ENCODE measurements around the gene STAP1.

STAP1 gene

DNA sequence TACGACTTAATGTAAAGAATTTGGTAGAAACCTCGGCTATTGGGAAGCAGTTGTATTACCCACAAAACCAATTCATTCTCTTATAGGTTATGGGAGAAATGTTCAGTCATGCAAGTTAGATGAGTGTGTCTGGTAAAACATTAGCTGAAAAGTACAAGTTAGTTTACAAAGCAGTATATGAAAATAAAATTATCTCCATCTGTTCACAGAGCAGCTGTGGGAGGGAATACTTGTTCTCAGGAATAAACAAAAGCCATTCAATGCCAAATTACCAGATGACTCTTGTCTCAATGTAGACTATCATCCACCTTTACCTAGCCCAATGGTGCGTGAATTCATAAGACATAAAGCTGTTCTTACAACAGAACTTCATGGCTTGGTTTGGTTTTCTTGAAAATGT lies 28.6 kb downstream of the STAP1 start:
- TF ChIP-seq SUZ12 (IDR thresholded peaks at IDR 0.05; ENCODE audit: extremely low read depth, insufficient read depth, insufficient read length) = no peak
- TF ChIP-seq YY1 (IDR thresholded peaks at IDR 0.05; ENCODE audit: insufficient read depth, insufficient read length) = no peak
- TF ChIP-seq ZNF274 (IDR thresholded peaks at IDR 0.05; ENCODE audit: low read depth, low read length) = no peak
- no peaks in the 10 kb centered on the region for H3K27me3 ChIP-seq (ENCODE audit: insufficient read depth, insufficient read length)
- DNase-seq (ENCODE audit: low read depth, low spot score) = no peak
- no peaks in the 10 kb centered on the region for H3K4me1 ChIP-seq (ENCODE audit: insufficient read depth, insufficient read length)
- no peak overlapping the region for H3K9ac ChIP-seq (ENCODE audit: insufficient read length, low read depth)
- H3K9me3 ChIP-seq (ENCODE audit: insufficient read depth, low read length) = no peaks in the 10 kb centered on the region
- H3K4me3 ChIP-seq (ENCODE audit: insufficient read length, low read depth) = no peak overlapping the region
- H3K36me3 ChIP-seq (ENCODE audit: insufficient read depth, insufficient read length, low read length) = no peaks in the 10 kb centered on the region

DNA sequence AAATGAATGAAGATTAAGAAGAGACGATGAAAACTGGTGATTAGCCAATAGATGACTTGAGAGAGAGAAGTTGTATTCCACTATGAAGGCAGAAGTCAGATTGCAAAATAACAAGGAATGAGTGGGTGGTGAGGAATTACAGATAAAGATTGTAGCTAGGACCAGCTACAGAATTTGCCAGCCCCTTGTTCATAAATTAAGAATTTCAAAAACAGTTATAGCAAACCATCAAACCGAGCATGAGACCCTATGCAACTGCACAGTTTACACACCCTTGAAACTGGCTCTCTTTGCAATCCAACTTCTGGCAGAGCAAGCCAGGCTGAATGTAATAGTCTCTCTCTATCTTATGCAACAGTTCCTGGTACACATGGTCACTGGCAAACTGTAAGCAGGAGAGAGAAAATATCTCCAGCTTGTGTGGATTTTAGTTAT lies 35.2 kb downstream of the STAP1 start:
- H3K4me3 ChIP-seq (ENCODE audit: insufficient read length, low read depth) = no peak overlapping the region
- H3K4me1 ChIP-seq (ENCODE audit: insufficient read depth, insufficient read length) = no peaks in the 10 kb centered on the region
- H3K27me3 ChIP-seq (ENCODE audit: insufficient read depth, insufficient read length) = no peaks in the 10 kb centered on the region
- no peak overlapping the region for H3K9ac ChIP-seq (ENCODE audit: insufficient read length, low read depth)
- peaks cover 23% of the 10 kb centered on the region; the same call in 1 of the 2 replicates for H3K9me3 ChIP-seq (ENCODE audit: insufficient read depth, low read length)
- no peak for DNase-seq (ENCODE audit: low read depth, low spot score)
- no peaks in the 10 kb centered on the region for H3K36me3 ChIP-seq (ENCODE audit: insufficient read depth, insufficient read length, low read length)
- TF ChIP-seq YY1 (IDR thresholded peaks at IDR 0.05; ENCODE audit: insufficient read depth, insufficient read length) = no peak
- TF ChIP-seq ZNF274 (IDR thresholded peaks at IDR 0.05; ENCODE audit: low read depth, low read length) = no peak
- no peak for TF ChIP-seq SUZ12 (IDR thresholded peaks at IDR 0.05; ENCODE audit: extremely low read depth, insufficient read depth, insufficient read length)

DNA sequence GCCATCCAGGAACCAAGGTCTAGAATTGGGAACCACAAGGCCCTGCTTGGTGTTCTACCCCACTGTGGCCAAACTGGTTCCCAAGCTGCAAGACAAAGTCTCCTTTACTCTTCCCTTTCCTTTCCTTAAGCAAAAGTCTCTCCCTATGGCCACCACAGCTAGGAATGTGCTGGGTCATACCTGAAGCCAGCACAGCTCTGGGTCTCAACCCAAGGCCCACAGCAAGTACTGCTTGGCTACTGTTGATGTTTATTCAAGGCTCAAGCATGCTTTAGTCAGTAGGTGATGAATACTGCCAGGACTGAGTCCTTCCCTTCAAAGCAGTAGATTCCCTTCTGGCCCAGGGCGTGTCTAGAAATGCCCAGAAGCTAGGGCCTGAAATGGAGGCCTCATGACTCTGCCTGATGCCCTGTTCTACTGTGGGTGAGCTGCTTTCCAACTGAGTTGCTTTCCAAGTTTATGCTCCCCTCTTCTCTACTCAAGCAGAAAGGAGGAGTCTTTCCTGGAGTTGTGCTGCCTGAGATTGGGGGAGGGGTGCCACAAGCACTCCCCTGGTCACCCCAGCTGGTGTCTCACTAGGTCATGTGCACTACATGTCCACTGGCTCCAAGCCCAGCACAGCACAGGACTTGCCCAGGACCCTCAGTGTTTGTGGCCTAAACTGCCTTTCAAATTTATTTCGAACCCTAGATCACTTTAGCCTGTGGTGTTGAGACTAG lies 44.9 kb downstream of the STAP1 start:
- no peak for TF ChIP-seq SUZ12 (IDR thresholded peaks at IDR 0.05; ENCODE audit: extremely low read depth, insufficient read depth, insufficient read length)
- TF ChIP-seq ZNF274 (IDR thresholded peaks at IDR 0.05; ENCODE audit: low read depth, low read length) = no peak
- TF ChIP-seq YY1 (IDR thresholded peaks at IDR 0.05; ENCODE audit: insufficient read depth, insufficient read length) = no peak
- no peaks in the 10 kb centered on the region for H3K4me1 ChIP-seq (ENCODE audit: insufficient read depth, insufficient read length)
- no peaks in the 10 kb centered on the region for H3K36me3 ChIP-seq (ENCODE audit: insufficient read depth, insufficient read length, low read length)
- H3K9ac ChIP-seq (ENCODE audit: insufficient read length, low read depth) = no peak overlapping the region
- no peak for DNase-seq (ENCODE audit: low read depth, low spot score)
- peaks cover 4% of the 10 kb centered on the region; the same call in 1 of the 2 replicates for H3K9me3 ChIP-seq (ENCODE audit: insufficient read depth, low read length)
- no peak overlapping the region for H3K4me3 ChIP-seq (ENCODE audit: insufficient read length, low read depth)
- H3K27me3 ChIP-seq (ENCODE audit: insufficient read depth, insufficient read length) = no peaks in the 10 kb centered on the region

DNA sequence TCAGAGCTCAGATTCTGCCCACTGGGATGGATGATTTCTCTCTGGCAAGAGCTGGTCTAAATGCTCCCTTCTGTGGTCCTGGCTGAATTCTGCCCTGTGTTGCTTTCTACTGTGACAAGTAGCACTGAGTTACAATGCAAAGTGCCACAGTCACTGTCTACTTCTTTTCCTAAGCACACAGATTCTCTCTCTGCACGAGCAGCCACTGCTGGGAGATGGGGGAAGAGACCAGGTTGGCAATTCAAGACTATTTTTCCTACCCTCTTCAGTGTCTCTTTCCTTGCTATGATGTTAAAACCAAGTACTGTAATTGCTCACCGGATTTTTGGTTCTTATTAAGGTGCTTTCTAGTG lies 45.5 kb downstream of the STAP1 start:
- no peaks in the 10 kb centered on the region for H3K27me3 ChIP-seq (ENCODE audit: insufficient read depth, insufficient read length)
- H3K9me3 ChIP-seq (ENCODE audit: insufficient read depth, low read length) = peaks cover 4% of the 10 kb centered on the region; the same call in 1 of the 2 replicates
- no peak for DNase-seq (ENCODE audit: low read depth, low spot score)
- no peaks in the 10 kb centered on the region for H3K4me1 ChIP-seq (ENCODE audit: insufficient read depth, insufficient read length)
- H3K36me3 ChIP-seq (ENCODE audit: insufficient read depth, insufficient read length, low read length) = no peaks in the 10 kb centered on the region
- no peak for TF ChIP-seq SUZ12 (IDR thresholded peaks at IDR 0.05; ENCODE audit: extremely low read depth, insufficient read depth, insufficient read length)
- no peak for TF ChIP-seq YY1 (IDR thresholded peaks at IDR 0.05; ENCODE audit: insufficient read depth, insufficient read length)
- H3K4me3 ChIP-seq (ENCODE audit: insufficient read length, low read depth) = no peak overlapping the region
- H3K9ac ChIP-seq (ENCODE audit: insufficient read length, low read depth) = no peak overlapping the region

DNA sequence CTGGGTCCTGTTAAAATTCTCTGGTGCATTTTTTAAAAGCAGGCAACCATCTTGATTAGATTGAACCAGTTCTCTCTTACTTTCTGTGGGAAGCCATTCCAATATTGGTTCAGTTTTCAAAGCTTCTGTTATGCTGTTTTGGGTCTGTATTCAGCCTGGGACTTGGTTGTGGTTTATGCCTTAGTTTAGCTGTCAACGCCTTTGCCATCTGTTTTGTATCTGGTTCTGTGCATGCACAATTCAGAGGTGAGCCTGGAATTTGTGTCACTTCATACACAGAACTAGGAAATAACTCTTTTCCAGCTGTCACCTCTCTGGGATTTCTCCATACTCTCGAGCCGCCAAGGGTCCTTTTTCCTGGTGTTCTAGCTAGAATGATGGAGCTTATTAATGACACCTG lies 46.2 kb downstream of the STAP1 start:
- Histone ChIP-seq H3K27me3 (ENCODE audit: insufficient read depth, insufficient read length) (no peaks in the 10 kb centered on the region), H3K9me3 (ENCODE audit: insufficient read depth, low read length) (peaks cover 4% of the 10 kb centered on the region; the same call in 1 of the 2 replicates), H3K4me1 (ENCODE audit: insufficient read depth, insufficient read length) (no peaks in the 10 kb centered on the region), H3K9ac (ENCODE audit: insufficient read length, low read depth) (no peak overlapping the region), H3K4me3 (ENCODE audit: insufficient read length, low read depth) (no peak overlapping the region), H3K36me3 (ENCODE audit: insufficient read depth, insufficient read length, low read length) (no peaks in the 10 kb centered on the region)
- DNase-seq (ENCODE audit: low read depth, low spot score) = no peak
- TF ChIP-seq YY1 (IDR thresholded peaks at IDR 0.05; ENCODE audit: insufficient read depth, insufficient read length) (no peak), ZNF274 (IDR thresholded peaks at IDR 0.05; ENCODE audit: low read depth, low read length) (no peak), SUZ12 (IDR thresholded peaks at IDR 0.05; ENCODE audit: extremely low read depth, insufficient read depth, insufficient read length) (no peak)

DNA sequence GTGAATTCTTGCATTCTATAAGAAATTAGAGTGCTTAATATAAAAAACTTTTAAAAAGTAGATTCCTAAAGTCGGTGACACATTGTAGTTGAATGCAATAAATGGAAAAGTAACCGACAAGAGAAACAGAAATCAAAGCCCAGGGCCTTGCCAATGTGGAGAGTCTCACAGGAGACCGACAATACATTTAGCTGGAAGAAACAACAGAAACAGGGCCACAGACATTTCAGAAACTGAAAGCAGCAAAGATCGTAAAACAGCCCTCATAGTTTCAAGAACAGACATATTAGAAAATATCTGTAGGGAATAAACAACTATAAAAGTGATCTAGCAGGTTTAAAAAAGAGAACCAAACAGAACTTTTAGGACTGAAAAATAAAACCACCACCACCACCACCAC lies 49.5 kb downstream of the STAP1 start:
- no peaks in the 10 kb centered on the region for H3K36me3 ChIP-seq (ENCODE audit: insufficient read depth, insufficient read length, low read length)
- no peak overlapping the region for H3K4me3 ChIP-seq (ENCODE audit: insufficient read length, low read depth)
- H3K4me1 ChIP-seq (ENCODE audit: insufficient read depth, insufficient read length) = no peaks in the 10 kb centered on the region
- H3K27me3 ChIP-seq (ENCODE audit: insufficient read depth, insufficient read length) = no peaks in the 10 kb centered on the region
- DNase-seq (ENCODE audit: low read depth, low spot score) = no peak
- H3K9me3 ChIP-seq (ENCODE audit: insufficient read depth, low read length) = no peaks in the 10 kb centered on the region
- TF ChIP-seq YY1 (IDR thresholded peaks at IDR 0.05; ENCODE audit: insufficient read depth, insufficient read length) = no peak
- no peak for TF ChIP-seq ZNF274 (IDR thresholded peaks at IDR 0.05; ENCODE audit: low read depth, low read length)
- TF ChIP-seq SUZ12 (IDR thresholded peaks at IDR 0.05; ENCODE audit: extremely low read depth, insufficient read depth, insufficient read length) = no peak
- no peak overlapping the region for H3K9ac ChIP-seq (ENCODE audit: insufficient read length, low read depth)

DNA sequence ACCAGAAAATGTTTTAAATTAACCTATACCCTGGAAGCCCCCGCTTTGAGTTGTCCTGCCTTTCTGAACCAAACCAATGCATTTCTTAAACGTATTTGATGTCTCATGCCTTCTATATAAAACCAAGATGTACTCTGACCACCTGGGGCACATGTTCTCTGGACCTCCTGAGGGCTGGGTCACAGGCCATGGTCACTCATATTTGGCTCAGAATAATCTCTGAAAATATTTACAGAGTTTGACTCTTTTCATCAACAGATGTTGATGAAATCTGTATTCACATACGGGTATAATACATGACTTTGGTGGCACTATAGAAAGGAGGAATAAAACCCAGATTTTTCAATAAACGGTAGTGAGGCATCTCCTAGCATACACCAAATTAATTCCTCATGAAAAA lies 55.7 kb downstream of the STAP1 start:
- H3K9me3 ChIP-seq (ENCODE audit: insufficient read depth, low read length) = no peaks in the 10 kb centered on the region
- no peak for DNase-seq (ENCODE audit: low read depth, low spot score)
- no peaks in the 10 kb centered on the region for H3K4me1 ChIP-seq (ENCODE audit: insufficient read depth, insufficient read length)
- H3K27me3 ChIP-seq (ENCODE audit: insufficient read depth, insufficient read length) = no peaks in the 10 kb centered on the region
- H3K4me3 ChIP-seq (ENCODE audit: insufficient read length, low read depth) = no peak overlapping the region
- H3K36me3 ChIP-seq (ENCODE audit: insufficient read depth, insufficient read length, low read length) = peaks cover 19% of the 10 kb centered on the region
- TF ChIP-seq YY1 (IDR thresholded peaks at IDR 0.05; ENCODE audit: insufficient read depth, insufficient read length) (no peak), ZNF274 (IDR thresholded peaks at IDR 0.05; ENCODE audit: low read depth, low read length) (no peak), SUZ12 (IDR thresholded peaks at IDR 0.05; ENCODE audit: extremely low read depth, insufficient read depth, insufficient read length) (no peak)
- no peak overlapping the region for H3K9ac ChIP-seq (ENCODE audit: insufficient read length, low read depth)

Measured in NT2/D1 (cell line).